Endothelial cell of umbilical vein (primary cell): ENCODE results near the gene GRIN3B.

ENCODE experiments used
- CTCF ChIP-seq, 2 donors: IDR thresholded peaks; 1 replicate in 1 of 2; 2 replicates in 1 of 2; pipeline ENCODE4 v1.5.1; 2011; ENCODE audit warnings: low read length in 2 of 2, mild to moderate bottlenecking in 2 of 2, moderate library complexity in 2 of 2, control low read depth in 1 of 2, inconsistent platforms in 1 of 2, low read depth in 1 of 2; ENCODE audit not compliant: insufficient read depth in 1 of 2; ENCODE audit errors: extremely low read depth in 1 of 2
- POLR2A ChIP-seq: IDR thresholded peaks from 2 replicates; pipeline ENCODE4 v1.6.1; 2012; ENCODE audit warnings: low read depth, mild to moderate bottlenecking, control low read depth, low read length

DNA sequence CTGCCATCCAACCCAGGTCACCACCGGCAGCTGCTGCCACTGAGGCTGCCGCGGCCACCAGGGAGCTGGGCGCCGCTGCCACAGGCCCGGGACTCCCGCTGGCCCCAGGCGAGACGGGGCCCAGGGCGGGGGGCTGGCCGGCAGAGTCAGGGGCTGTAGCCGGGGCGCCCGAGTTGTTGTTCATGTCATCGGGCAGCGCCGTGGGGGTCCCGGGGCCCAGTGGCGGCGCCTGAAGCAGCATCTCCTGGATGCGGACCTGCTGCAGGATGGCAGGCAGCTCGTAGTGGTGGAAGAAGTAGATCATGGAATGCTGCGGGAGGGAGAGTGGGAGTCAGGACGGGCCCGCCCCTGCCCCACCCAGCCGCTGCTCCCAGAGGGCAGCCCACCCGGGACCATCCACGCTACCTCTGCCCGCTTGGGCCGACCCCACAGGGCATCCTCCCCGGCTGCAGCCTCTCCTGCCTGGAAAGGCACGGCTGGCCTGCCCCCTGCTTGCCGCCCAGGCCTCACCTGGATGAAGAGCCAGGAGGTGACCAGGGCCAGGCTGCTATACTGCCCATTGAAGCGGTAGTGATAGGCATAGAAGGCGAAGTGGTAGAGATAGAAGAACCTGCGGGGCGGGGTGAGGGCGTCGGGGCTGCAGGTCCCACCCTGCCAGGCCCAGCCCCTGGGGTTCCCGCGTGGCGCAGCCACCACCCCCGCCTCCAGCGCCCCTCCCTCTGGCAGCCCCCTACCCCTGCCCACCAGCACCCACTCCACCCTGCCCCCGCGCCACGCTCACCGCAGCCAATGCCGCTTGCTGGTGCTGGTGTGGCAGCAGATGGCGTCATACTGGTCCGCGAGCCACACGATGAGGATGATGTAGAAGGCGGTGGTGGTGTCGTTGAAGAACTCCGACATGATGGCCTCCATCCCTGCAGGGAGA lies 10.6 kb downstream of the GRIN3B start:
- no peak for TF ChIP-seq POLR2A
- TF ChIP-seq CTCF (IDR thresholded peaks at IDR 0.05; ENCODE audit: extremely low read depth in 1 of 2, insufficient read depth in 1 of 2, low read depth in 1 of 2, low read length in 2 of 2): no peak
